K562 (cell line): ENCODE results near the gene CRCP. TPM values are rescaled to one million over a fixed set of nuclear protein-coding genes. Genes with fewer than 3 reads are reported as not detected.
A peak's percentile ranks its signal among the peaks of the same experiment; 100 is the strongest.

Experiments
- ATF1 ChIP-seq, 2 experiments: fragments of 450-650 bp in 1 of 2; IDR thresholded peaks; 2 replicates each; pipeline ENCODE4 v1.6.1; 2016; ENCODE audit warnings: missing compliant biosample characterization in 1 of 2, missing genetic modification characterization in 1 of 2
- GABPB2 ChIP-seq: fragments of 250-450 bp; sonication (Bioruptor Pico); conservative IDR thresholded peaks from 2 replicates; pipeline ENCODE4 v1.5.1; 2021; ENCODE audit warnings: mild to moderate bottlenecking
- MXD1 ChIP-seq: fragments of 250-450 bp; sonication (Bioruptor Pico); IDR thresholded peaks from 2 replicates; pipeline ENCODE4 v1.8.0; 2021; ENCODE audit warnings: borderline replicate concordance, mild to moderate bottlenecking, moderate library complexity; ENCODE audit not compliant: poor library complexity, severe bottlenecking
- PRDM10 ChIP-seq: fragments of 450-650 bp; IDR thresholded peaks from 2 replicates; pipeline ENCODE4 v1.6.1; 2018; ENCODE audit not compliant: partially characterized antibody
- RERE ChIP-seq: sonication (generic); formaldehyde crosslinking; IDR thresholded peaks from 2 replicates; pipeline ENCODE4 v1.8.0; 2023; ENCODE audit warnings: missing genetic modification reagents, mild to moderate bottlenecking, borderline replicate concordance
- ZBTB5 ChIP-seq: fragments of 450-650 bp; IDR thresholded peaks from 2 replicates; pipeline ENCODE4 v1.6.1; 2017; ENCODE audit warnings: antibody characterized with exemption
- ZNF518B ChIP-seq: fragments of 250-450 bp; sonication (Bioruptor Pico); IDR thresholded peaks from 2 replicates; pipeline ENCODE4 v1.5.0; 2021; ENCODE audit warnings: mild to moderate bottlenecking, moderate library complexity
- polyA plus RNA-seq, 8 experiments: library from polyadenylated mRNA; depleted of rRNA in 4 of 8; stranded (reverse) in 5 of 8; unstranded in 3 of 8; fragments of >200 nt; fragmentation: Nextera tagmentation in 2 of 8; fragmentation: Illumina TruSeq in 1 of 8; extraction: Ambion mirVana in 2 of 8; extraction: Trizol in 1 of 8; gene quantifications; 2 replicates each; pipeline versions ENCODE4 v1.2.1 to v1.2.3, GENCODE V29; 2011 to 2014; ENCODE audit warnings: inconsistent platforms in 1 of 8, missing spikeins in 1 of 8
- total RNA-seq, 7 experiments: library from RNA; depleted of rRNA in 6 of 7; stranded (reverse); fragments of >200 nt in 6 of 7; fragmentation: Illumina TruSeq in 2 of 7; extraction: Trizol in 2 of 7; gene quantifications; 2 replicates each; pipeline versions ENCODE4 v1.2.1 to v1.2.3, GENCODE V29; 2011 to 2021; ENCODE audit warnings: low replicate concordance in 1 of 7

The CRCP gene
- total and polyA plus RNA-seq, 9 of the 15 experiments (the other 6 are each of a cell fraction or from before 2014, with no cell fraction given), result 22.1 to 58.3 (median 43.4) TPM

- TF ChIP-seq MXD1 (no peak), RERE (CRISPR knock-in tag) (0 out of 2 replicates have a peak, but pooled peaks have one; percentile 57), ZBTB5 (no peak), ZNF518B (CRISPR knock-in tag) (no peak), PRDM10 (no peak), ATF1 (CRISPR knock-in tag; IDR thresholded peaks at IDR 0.05) (no peak), ATF1 (tag; IDR thresholded peaks at IDR 0.05) (peak; percentile 94), GABPB2 (CRISPR knock-in tag) (no peak)
These were observed 38.8 kb upstream of the CRCP start, which contains the start of gene ASL (continued) for GRCh38 chr7:66075590-66076461.
